Psoas muscle (tissue), 8 donors: Measurements from ENCODE around the gene GRAMD2A. TPM values are rescaled to one million over a fixed set of nuclear protein-coding genes. Genes with fewer than 3 reads are reported as not detected.

Experiments used
- ATAC-seq, 4 donors: fragments of 200-7000 bp; cut with Tn5 transposase; one replicate each; pipeline ENCODE4 v1.9.1; 2020; ENCODE audit warnings: moderate library complexity in 3 of 4, mild to moderate bottlenecking in 2 of 4
- DNase-seq, 2 donors: peaks; one replicate each; pipeline ENCODE4 v3.0.0-alpha.2; 2020
- H3K27ac ChIP-seq: fragments of 200-600 bp; one replicate; pipeline ENCODE4 v1.8.0; 2022
- H3K27me3 ChIP-seq, 3 donors: fragments of 200-600 bp in 1 of 3; one replicate each; pipeline versions ENCODE4 v1.6.1 to v1.8.0; 2013 to 2022; ENCODE audit warnings: low read length in 2 of 3, mild to moderate bottlenecking in 2 of 3, moderate library complexity in 1 of 3; ENCODE audit not compliant: insufficient read depth in 3 of 3
- H3K36me3 ChIP-seq, 2 donors: fragments of 200-600 bp in 1 of 2; one replicate each; pipeline versions ENCODE4 v1.6.1 to v1.8.0; 2013 to 2022; ENCODE audit warnings: low read depth in 1 of 2, mild to moderate bottlenecking in 1 of 2, moderate library complexity in 1 of 2; ENCODE audit not compliant: insufficient read depth in 1 of 2
- H3K4me1 ChIP-seq: fragments of 200-600 bp; one replicate; pipeline ENCODE4 v1.8.0; 2022
- H3K4me3 ChIP-seq: fragments of 200-600 bp; one replicate; pipeline ENCODE4 v1.8.0; 2022; ENCODE audit warnings: mild to moderate bottlenecking
- H3K9me3 ChIP-seq: fragments of 200-600 bp; one replicate; pipeline ENCODE4 v1.8.0; 2022
- WGBS, 3 donors: extraction: QIAGEN DNeasy Blood & Tissue Kit; methylation state at CpG; one replicate each; pipeline versions ENCODE4 v1.1.6 to v1.1.7; 2013; 5-methylcytosine and 5-hydroxymethylcytosine counted together
- intact Hi-C, 2 donors: fragments of 100-400 bp; cut with DNase I; formaldehyde crosslinking; loops; one replicate each; pipeline versions ENCODE4 v1.11.0 to v1.14.2; 2022
- polyA plus RNA-seq, 3 donors: library from polyadenylated mRNA; stranded (reverse); fragments of 200-250 nt; gene quantifications; one replicate each; pipeline ENCODE4 v1.2.3, GENCODE V29; 2013
- total RNA-seq, 4 donors: library from RNA; stranded (reverse); fragmentation: NEBNext Ultra II Directional in 2 of 4; extraction: Animal tissue kit (Norgen Biotek cat#: 25700) in 2 of 4; gene quantifications; one replicate each; pipeline versions ENCODE4 v1.2.1 to v1.2.4, GENCODE V29; 2021 to 2023
- TF ChIP-seq, protein P1 (sequence below): fragments of 200-600 bp; IDR thresholded peaks from one replicate; pipeline ENCODE4 v1.8.0; 2022; ENCODE audit warnings: antibody characterized with exemption
- donor health status: healthy with polysubstance abuse.
- donor health status: DM: no; HTN: no; CAD: no; lungs with moderate emphysema.
- donor health status: Bipolar disorder and iron deficiency.
- donor health status: healthy.
- donor health status: DM: yes; HTN: yes; CAD: no.
- donor health status: DM: no; HTN: no; CAD: no.
- donor health status: DM: no; HTN: no; CAD: no.
- donor health status: DM: yes; HTN: yes; CAD: no.

The GRAMD2A gene
- total and polyA plus RNA-seq, 7 donors: 0.01 TPM; not detected in 6

- TF ChIP-seq, protein P1, sequence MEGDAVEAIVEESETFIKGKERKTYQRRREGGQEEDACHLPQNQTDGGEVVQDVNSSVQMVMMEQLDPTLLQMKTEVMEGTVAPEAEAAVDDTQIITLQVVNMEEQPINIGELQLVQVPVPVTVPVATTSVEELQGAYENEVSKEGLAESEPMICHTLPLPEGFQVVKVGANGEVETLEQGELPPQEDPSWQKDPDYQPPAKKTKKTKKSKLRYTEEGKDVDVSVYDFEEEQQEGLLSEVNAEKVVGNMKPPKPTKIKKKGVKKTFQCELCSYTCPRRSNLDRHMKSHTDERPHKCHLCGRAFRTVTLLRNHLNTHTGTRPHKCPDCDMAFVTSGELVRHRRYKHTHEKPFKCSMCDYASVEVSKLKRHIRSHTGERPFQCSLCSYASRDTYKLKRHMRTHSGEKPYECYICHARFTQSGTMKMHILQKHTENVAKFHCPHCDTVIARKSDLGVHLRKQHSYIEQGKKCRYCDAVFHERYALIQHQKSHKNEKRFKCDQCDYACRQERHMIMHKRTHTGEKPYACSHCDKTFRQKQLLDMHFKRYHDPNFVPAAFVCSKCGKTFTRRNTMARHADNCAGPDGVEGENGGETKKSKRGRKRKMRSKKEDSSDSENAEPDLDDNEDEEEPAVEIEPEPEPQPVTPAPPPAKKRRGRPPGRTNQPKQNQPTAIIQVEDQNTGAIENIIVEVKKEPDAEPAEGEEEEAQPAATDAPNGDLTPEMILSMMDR: no peak
- ATAC-seq (no peak), DNase-seq (no peak)
- no peaks in the 10 kb centered on the region for H3K9me3 ChIP-seq
- no peak overlapping the region for H3K4me3 ChIP-seq
- no peaks in the 10 kb centered on the region for H3K27me3 ChIP-seq
- intact Hi-C loops: no loop called here
- peak overlapping the region; percentile 69 for H3K27ac ChIP-seq
- H3K36me3 ChIP-seq: no peaks in the 10 kb centered on the region
- peaks cover 54% of the 10 kb centered on the region for H3K4me1 ChIP-seq
- 53 to 66% (median 57%) methylated on average over 4 of the region's 4 CpGs for WGBS, 3 donors
These were observed 84.1 kb downstream of the GRAMD2A start for GRCh38 chr15:72113347-72114031.

DNA sequence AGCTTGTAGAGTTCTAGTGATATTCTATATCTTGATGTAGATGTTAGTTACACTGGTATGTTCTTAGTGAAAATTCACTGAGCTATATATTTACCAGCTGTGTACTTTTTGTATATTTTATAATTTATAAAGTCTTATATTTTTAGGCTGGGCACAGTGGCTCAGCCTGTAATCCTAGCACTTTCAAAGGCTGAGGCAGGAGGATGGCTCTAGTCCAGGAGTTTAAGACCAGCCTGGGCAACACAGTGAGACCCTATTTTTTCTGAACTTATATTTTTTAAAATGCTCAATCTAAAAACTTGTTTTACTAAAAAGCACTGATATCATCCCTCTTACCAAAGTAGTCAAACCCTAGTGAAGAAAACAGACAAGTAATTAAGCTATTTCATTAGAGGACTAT, 84.8 kb downstream of the GRAMD2A start:
- intact Hi-C loops: no loop called here
- H3K4me1 ChIP-seq: peaks cover 58% of the 10 kb centered on the region

GRCh38 chr15:72112116-72112515, 85.5 kb downstream of the GRAMD2A start:
- no peaks in the 10 kb centered on the region for H3K9me3 ChIP-seq
- 18 to 28% (median 26%) methylated on average over 2 of the region's 2 CpGs for WGBS, 3 donors
- ATAC-seq (peak; percentile 33 to 64 (median 42)), DNase-seq (no peak)
- peak overlapping the region; percentile 9 for H3K4me3 ChIP-seq
- TF ChIP-seq, protein P1: no peak
- intact Hi-C loops: no loop called here
- H3K27ac ChIP-seq: peak overlapping the region; percentile 69
- H3K36me3 ChIP-seq: no peaks in the 10 kb centered on the region
- peaks cover 65% of the 10 kb centered on the region for H3K4me1 ChIP-seq
- H3K27me3 ChIP-seq: no peaks in the 10 kb centered on the region

More for the DNA sequence above, 84.8 kb downstream of the GRAMD2A start:
- Histone ChIP-seq H3K9me3 (no peaks in the 10 kb centered on the region), H3K4me3 (no peak overlapping the region), H3K27me3 (no peaks in the 10 kb centered on the region), H3K36me3 (no peaks in the 10 kb centered on the region), H3K27ac (peak overlapping the region; percentile 69)
- DNase-seq (no peak), ATAC-seq (no peak)
- TF ChIP-seq, protein P1: no peak

- Histone ChIP-seq H3K27me3 (no peaks in the 10 kb centered on the region), H3K27ac (no peak overlapping the region), H3K36me3 (no peaks in the 10 kb centered on the region), H3K4me1 (peaks cover 62% of the 10 kb centered on the region), H3K9me3 (no peaks in the 10 kb centered on the region), H3K4me3 (no peak overlapping the region)
- intact Hi-C loops: no loop called here
- WGBS, 3 donors: 93 to 100% (median 97%) methylated on average over 3 of the region's 3 CpGs
- DNase-seq (no peak), ATAC-seq (no peak)
- TF ChIP-seq, protein P1: no peak
These were observed 87.2 kb downstream of the GRAMD2A start for GRCh38 chr15:72110355-72110754.

Other genes starting within 250 kb of the GRAMD2A start
- gene MYO9A, start 79.6 kb downstream of the GRAMD2A start, total RNA-seq: 10 to 100 TPM; 23.0 to 28.4 (median 25.9) TPM
- 1 to 10 TPM; 3.4 to 8.3 (median 3.6) TPM for gene MYO9A, start 79.6 kb downstream of the GRAMD2A start, polyA plus RNA-seq
- gene SENP8, start 79.4 kb downstream of the GRAMD2A start, total RNA-seq: 1 to 10 TPM; 3.1 to 5.0 (median 4.3) TPM
- 1 to 10 TPM; 1.5 to 3.3 (median 2.3) TPM for gene SENP8, start 79.4 kb downstream of the GRAMD2A start, polyA plus RNA-seq
- 1,000 to 10,000 TPM in 1 of 4 donors, 100 to 1,000 TPM in 3; 513 to 1,170 (median 767) TPM for gene PKM, start 33.4 kb upstream of the GRAMD2A start, total RNA-seq
- 1,000 to 10,000 TPM in 2 of 3 donors, 100 to 1,000 TPM in 1; 909 to 1,135 (median 1,127) TPM for gene PKM, start 33.4 kb upstream of the GRAMD2A start, polyA plus RNA-seq
- 10 to 100 TPM; 46.1 to 83.2 (median 65.5) TPM for gene PARP6, start 74.8 kb upstream of the GRAMD2A start, total RNA-seq
- 10 to 100 TPM; 48.5 to 81.1 (median 58.6) TPM for gene PARP6, start 74.8 kb upstream of the GRAMD2A start, polyA plus RNA-seq
- under 1 TPM; 0.13 to 0.62 (median 0.16) TPM for gene CELF6, start 122.4 kb upstream of the GRAMD2A start, total RNA-seq
- under 1 TPM; 0.15 to 0.81 (median 0.34) TPM for gene CELF6, start 122.4 kb upstream of the GRAMD2A start, polyA plus RNA-seq
- gene HEXA, start 178.2 kb upstream of the GRAMD2A start, total RNA-seq: 10 to 100 TPM; 38.1 to 53.1 (median 46.8) TPM
- gene HEXA, start 178.2 kb upstream of the GRAMD2A start, polyA plus RNA-seq: 10 to 100 TPM; 32.1 to 55.4 (median 47.4) TPM
- gene TMEM202, start 200.5 kb upstream of the GRAMD2A start, total RNA-seq: not detected
- not detected for gene TMEM202, start 200.5 kb upstream of the GRAMD2A start, polyA plus RNA-seq